Activated CD4-positive, alpha-beta T cell treated with anti-CD3 and anti-CD28 coated beads, Interleukin-10, Interleukin-2, amounts not matched to agents 100 ng/mL and 50 ng/mL, durations not matched to agents 16 hours and 8 hours (primary cell): ENCODE results near the gene RPS6KA1.

ENCODE experiments used
- DNase-seq: peaks from one replicate; pipeline ENCODE4 v3.0.0-alpha.2; 2020

RPS6KA1 gene

DNA sequence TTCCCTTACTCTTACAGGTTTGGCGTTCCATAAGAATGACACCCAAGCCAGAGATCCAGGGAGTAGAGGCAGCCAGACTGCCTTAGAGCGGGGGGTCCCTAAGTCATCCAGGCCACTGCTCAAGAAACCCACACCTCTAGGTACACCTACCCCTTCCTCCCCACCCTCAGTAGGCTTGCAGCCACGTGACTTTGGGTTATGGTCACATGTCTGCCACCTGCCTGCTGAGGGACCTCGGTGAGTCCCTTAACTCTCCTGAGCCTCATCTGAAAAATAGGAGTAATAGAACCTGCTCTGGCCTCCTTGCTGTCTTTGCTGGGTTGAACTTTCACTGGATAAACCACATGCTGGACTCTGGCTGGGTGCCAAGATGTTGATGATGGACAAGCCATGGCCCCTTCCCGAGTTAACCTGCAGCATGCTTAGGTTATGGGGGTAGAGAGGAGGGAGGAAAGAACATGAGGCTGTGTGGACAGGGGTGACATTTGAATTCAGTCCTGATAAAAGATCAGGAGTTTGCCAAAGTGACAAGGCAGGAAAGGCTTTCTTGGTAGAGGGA, 4.5 kb downstream of the RPS6KA1 start:
- no peak for DNase-seq

- DNase-seq: no peak
Measured at GRCh38 chr1:26535201-26535600, 5.6 kb downstream of the RPS6KA1 start.

GRCh38 chr1:26536081-26536480, 6.5 kb downstream of the RPS6KA1 start:
- no peak for DNase-seq

GRCh38 chr1:26536521-26536920, 7.0 kb downstream of the RPS6KA1 start:
- no peak for DNase-seq

DNA sequence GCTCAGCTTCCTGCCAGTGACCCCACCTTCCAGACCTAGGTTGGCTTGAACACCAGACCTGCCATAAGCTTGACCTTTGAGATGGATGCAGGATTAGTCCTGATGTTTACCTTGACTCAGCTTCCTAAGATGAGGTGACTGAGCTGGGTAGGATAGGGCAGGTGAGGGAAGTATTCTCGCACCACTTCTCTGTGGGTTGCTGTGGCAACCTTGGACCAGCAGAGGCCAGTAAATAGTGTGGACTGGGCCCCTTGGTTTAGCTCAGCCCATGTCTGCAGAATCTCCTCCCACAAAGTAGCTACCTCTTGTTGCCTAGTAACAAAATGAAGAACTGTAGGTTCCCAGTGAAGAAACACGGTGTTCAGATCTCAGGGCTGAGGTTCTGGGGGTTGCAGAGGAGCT, 8.4 kb downstream of the RPS6KA1 start:
- peak; percentile 31 for DNase-seq

- DNase-seq: peak; percentile 80
Measured at GRCh38 chr1:26538480-26539412, 9.2 kb downstream of the RPS6KA1 start.

DNA sequence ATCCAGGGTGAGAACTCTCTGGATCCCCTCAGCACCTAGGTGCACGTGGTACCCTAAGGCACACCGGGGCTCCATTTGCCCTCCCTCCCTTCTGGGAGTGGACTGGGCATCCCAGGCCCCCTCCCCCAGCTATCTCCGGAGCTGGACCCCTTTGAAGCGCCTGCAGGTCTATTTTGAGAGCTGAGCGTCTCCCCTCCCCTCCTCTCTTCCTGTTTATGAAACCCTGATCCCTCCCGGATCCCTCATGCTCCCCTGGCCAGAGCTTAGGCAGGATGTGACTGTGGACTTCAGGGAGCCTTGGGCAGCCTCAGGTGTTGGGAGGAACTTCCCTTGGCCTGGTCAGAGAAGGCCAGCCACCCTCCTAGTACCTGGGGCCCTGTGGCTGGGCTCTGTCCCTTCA, 10.2 kb downstream of the RPS6KA1 start:
- no peak for DNase-seq

DNA sequence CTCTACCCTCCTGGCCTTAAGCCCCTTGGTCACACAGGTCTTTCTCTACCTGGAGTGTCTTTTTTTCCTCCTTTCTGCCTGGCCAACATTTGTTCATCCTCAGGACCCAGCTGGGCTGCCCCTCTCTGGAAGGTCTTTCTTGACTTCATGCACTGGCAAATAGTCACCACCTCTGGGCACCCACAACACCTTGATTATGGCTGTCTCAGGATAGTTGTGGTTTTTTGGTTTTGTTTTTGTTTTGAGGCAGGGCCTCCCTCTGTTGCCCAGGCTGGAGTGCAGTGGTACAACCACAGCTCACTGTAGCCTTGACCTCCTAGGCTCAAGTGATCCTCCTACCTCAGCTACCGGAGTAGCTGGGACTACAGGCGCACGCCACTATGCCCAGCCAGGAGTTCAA, 10.8 kb downstream of the RPS6KA1 start:
- DNase-seq: peak; percentile 68

GRCh38 chr1:26541431-26541815, 11.9 kb downstream of the RPS6KA1 start:
- DNase-seq: peak; percentile 29

GRCh38 chr1:26541816-26542711, 12.5 kb downstream of the RPS6KA1 start:
- DNase-seq: peak; percentile 92

GRCh38 chr1:26542771-26543451, 13.3 kb downstream of the RPS6KA1 start:
- DNase-seq: no peak

DNA sequence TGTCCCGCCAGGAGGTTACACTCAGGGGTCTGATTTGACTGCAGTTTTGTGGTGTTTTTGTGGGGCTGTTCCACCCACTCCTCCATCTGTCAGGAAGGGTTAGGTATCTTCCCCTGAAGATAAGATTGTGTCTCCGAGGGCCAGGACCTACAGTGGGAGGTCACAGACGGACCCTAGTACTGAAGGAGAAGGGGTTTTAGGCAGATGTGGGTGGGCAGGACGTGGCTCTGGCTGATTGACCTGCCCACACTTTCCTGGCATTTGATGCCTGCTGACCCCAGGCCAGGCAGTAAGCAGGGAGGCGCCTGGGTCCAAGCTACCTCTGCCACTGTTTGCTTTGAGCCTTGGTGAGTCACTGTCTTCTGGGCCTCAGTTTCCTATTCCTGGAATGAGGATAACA, 13.9 kb downstream of the RPS6KA1 start:
- no peak for DNase-seq

GRCh38 chr1:26544126-26544525, 14.6 kb downstream of the RPS6KA1 start:
- no peak for DNase-seq

DNA sequence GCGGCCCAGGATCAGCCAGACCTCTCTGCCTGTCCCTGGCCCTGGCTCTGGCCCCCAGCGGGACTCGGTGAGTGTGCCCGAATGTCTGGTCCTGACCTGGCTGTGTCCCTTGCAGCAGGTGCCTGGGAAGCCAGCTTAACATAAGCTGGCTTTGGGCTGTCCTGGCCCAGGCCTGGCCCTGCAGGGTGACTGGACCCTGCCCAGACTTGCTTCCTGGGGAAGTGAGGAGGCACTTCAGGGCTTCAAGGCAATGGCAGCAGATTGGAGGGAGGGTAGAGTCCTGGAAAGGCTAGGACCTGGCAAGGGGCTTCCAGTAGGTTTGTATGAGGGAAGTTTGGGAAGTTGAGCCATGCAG, 16.4 kb downstream of the RPS6KA1 start:
- DNase-seq: no peak

- DNase-seq: peak; percentile 26
Measured at GRCh38 chr1:26546375-26546774, 16.8 kb downstream of the RPS6KA1 start.

- no peak for DNase-seq
Measured at GRCh38 chr1:26546819-26547218, 17.3 kb downstream of the RPS6KA1 start.

- no peak for DNase-seq
Measured at GRCh38 chr1:26548841-26549240, 19.3 kb downstream of the RPS6KA1 start.

DNA sequence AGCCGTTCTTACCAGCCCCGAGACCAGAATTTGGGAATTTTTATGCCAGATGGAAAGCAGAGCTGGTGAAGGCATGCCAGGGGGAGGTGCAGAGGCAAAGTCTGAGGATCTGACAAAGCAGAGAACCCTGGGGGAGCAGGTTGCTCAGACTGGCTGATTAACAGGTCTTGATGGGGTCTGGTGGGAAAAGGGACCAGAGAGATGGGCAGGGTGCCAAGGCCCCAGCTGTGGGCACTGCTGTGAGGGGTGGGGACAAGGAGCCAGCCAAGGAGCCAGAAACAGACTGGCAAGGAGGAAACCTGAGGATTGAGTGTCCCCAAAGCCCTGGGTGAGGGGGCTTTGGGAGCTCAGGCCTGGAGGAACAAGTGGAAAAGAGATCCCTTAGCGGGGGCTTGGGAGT, 21.4 kb downstream of the RPS6KA1 start:
- no peak for DNase-seq

DNA sequence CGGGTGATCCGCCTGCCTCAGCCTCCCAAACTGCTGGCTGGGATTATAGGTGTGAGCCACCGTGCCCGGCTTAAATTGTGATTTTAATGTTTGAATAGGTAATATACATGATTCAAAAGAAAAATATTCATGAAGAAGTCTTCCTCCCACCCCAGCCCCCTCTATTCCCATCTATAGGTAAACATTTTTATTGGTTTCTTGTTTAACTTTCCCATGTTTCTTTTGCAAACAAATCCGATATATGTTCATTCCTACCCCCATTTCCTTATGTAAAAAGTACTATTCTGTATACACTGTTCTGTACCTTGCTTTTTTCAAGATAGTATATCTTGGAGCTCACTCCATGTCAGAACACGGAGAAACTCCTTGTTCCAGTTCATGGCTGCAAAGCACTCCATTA, 23.2 kb downstream of the RPS6KA1 start:
- no peak for DNase-seq

- DNase-seq: no peak
Measured at GRCh38 chr1:26553942-26554682, 24.6 kb downstream of the RPS6KA1 start.

DNA sequence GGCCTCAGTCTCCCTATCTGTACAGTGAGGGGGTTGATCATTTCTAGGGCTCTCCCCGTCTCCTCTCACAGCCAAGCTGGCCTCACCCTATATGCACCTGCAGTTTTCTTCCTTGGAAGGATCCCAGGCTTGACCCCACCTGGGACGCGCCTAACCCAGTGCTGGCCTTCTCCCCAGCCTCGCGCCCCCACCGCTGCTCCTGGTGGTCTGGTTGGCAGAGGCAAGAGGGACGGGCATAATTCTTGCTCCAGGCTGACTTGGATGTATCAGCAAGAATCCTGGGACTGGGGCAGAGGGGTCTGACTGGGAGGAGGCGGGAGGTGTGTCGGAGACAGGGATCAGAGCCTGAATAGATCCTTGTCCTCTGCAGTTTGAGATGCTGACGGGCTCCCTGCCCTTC, 25.2 kb downstream of the RPS6KA1 start:
- DNase-seq: no peak

- DNase-seq: no peak
Measured at GRCh38 chr1:26555550-26555981, 26.0 kb downstream of the RPS6KA1 start.
